WTC11 (cell line): ENCODE results near the gene RIPOR3. TPM values are rescaled to one million over a fixed set of nuclear protein-coding genes. Genes with fewer than 3 reads are reported as not detected.

Experiments used
- ATAC-seq: fragments of 200-7000 bp; cut with Tn5 transposase; 2 replicates; pipeline ENCODE4 v1.10.0; 2021; ENCODE audit warnings: mild to moderate bottlenecking, moderate library complexity
- CTCF ChIA-PET: fragments of 300-600 bp; sonication (Branson Sonifier 250); formaldehyde crosslinking; loops from one replicate; lab custom pipeline; 2021; ENCODE audit warnings: antibody characterized with exemption; lab: Charles Lee
- POLR2A ChIA-PET: fragments of 350-600 bp; sonication (Branson Sonifier 250); formaldehyde crosslinking; loops from one replicate; lab custom pipeline; 2021; ENCODE audit warnings: antibody characterized with exemption; lab: Charles Lee
- DNase-seq: peaks from one replicate; pipeline ENCODE4 v3.0.0; 2021; ENCODE audit warnings: low spot score
- H3K27ac Mint-ChIP-seq: 2 replicates; pipeline ENCODE4 v1.8.0; 2021; ENCODE audit warnings: mixed read lengths
- H3K27me3 Mint-ChIP-seq: 2 replicates; pipeline ENCODE4 v1.8.0; 2021; ENCODE audit warnings: low read depth, mild to moderate bottlenecking, moderate library complexity, mixed read lengths
- H3K36me3 Mint-ChIP-seq: 2 replicates; pipeline ENCODE4 v1.8.0; 2021; ENCODE audit warnings: mixed read lengths
- H3K4me1 Mint-ChIP-seq: 2 replicates; pipeline ENCODE4 v1.8.0; 2022; ENCODE audit warnings: mixed read lengths
- H3K4me3 Mint-ChIP-seq: 2 replicates; pipeline ENCODE4 v1.8.0; 2021; ENCODE audit warnings: mild to moderate bottlenecking, moderate library complexity, mixed read lengths
- H3K9me3 Mint-ChIP-seq: 2 replicates; pipeline ENCODE4 v1.8.0; 2021; ENCODE audit warnings: mixed read lengths
- CBFB ChIP-seq: sonication (generic); formaldehyde crosslinking; IDR thresholded peaks from 2 replicates; pipeline ENCODE4 v1.8.1; 2022; ENCODE audit warnings: mild to moderate bottlenecking, low read depth, missing genetic modification reagents
- CDX4 ChIP-seq: fragments of 250-450 bp; sonication (Bioruptor Pico); IDR thresholded peaks from 2 replicates; pipeline ENCODE4 v1.9.0; 2021; ENCODE audit warnings: moderate library complexity, mild to moderate bottlenecking, inconsistent platforms, borderline replicate concordance
- ESRRA ChIP-seq: sonication (generic); formaldehyde crosslinking; IDR thresholded peaks from 2 replicates; pipeline ENCODE4 v1.8.1; 2022; ENCODE audit warnings: mild to moderate bottlenecking, missing genetic modification reagents, borderline replicate concordance
- FOXJ3 ChIP-seq: sonication (generic); formaldehyde crosslinking; IDR thresholded peaks from 2 replicates; pipeline ENCODE4 v1.9.0; 2021; ENCODE audit warnings: missing genetic modification reagents, mild to moderate bottlenecking, borderline replicate concordance
- FOXP1 ChIP-seq: sonication (generic); formaldehyde crosslinking; IDR thresholded peaks from 2 replicates; pipeline ENCODE4 v1.8.0; 2022; ENCODE audit warnings: missing genetic modification reagents, mild to moderate bottlenecking, moderate library complexity, borderline replicate concordance
- FOXP4 ChIP-seq: sonication (generic); formaldehyde crosslinking; IDR thresholded peaks from 2 replicates; pipeline ENCODE4 v1.8.0; 2022; ENCODE audit warnings: mild to moderate bottlenecking, missing genetic modification reagents
- IRF1 ChIP-seq: sonication (generic); formaldehyde crosslinking; IDR thresholded peaks from 2 replicates; pipeline ENCODE4 v1.8.0; 2023; ENCODE audit warnings: missing genetic modification reagents
- JUN ChIP-seq: sonication (generic); formaldehyde crosslinking; IDR thresholded peaks from 2 replicates; pipeline ENCODE4 v1.8.0; 2023; ENCODE audit warnings: mild to moderate bottlenecking, missing genetic modification reagents
- NR3C1 ChIP-seq: sonication (generic); formaldehyde crosslinking; conservative IDR thresholded peaks from 2 replicates; pipeline ENCODE4 v1.8.1; 2023; ENCODE audit warnings: low read depth, mild to moderate bottlenecking, missing genetic modification reagents
- USF2 ChIP-seq: sonication (generic); formaldehyde crosslinking; IDR thresholded peaks from 2 replicates; pipeline ENCODE4 v1.8.1; 2023; ENCODE audit warnings: mild to moderate bottlenecking, missing genetic modification reagents, moderate library complexity
- ZBTB21 ChIP-seq: sonication (generic); formaldehyde crosslinking; IDR thresholded peaks from 2 replicates; pipeline ENCODE4 v1.8.1; 2023; ENCODE audit warnings: mild to moderate bottlenecking, missing genetic modification reagents, borderline replicate concordance
- ZNF416 ChIP-seq: fragments of 250-450 bp; sonication (Bioruptor Pico); IDR thresholded peaks from 2 replicates; pipeline ENCODE4 v1.9.0; 2021; ENCODE audit warnings: mild to moderate bottlenecking, inconsistent platforms
- ZNF423 ChIP-seq: fragments of 250-450 bp; sonication (Bioruptor Pico); IDR thresholded peaks from 2 replicates; pipeline ENCODE4 v2.1.2; 2022; ENCODE audit warnings: mild to moderate bottlenecking, moderate library complexity
- ZNF512 ChIP-seq: sonication (generic); formaldehyde crosslinking; IDR thresholded peaks from 2 replicates; pipeline ENCODE4 v1.8.1; 2022; ENCODE audit warnings: missing genetic modification reagents, borderline replicate concordance
- ZNF532 ChIP-seq: fragments of 250-450 bp; sonication (Bioruptor Pico); IDR thresholded peaks from 2 replicates; pipeline ENCODE4 v1.9.0; 2021; ENCODE audit warnings: mild to moderate bottlenecking, borderline replicate concordance
- total RNA-seq: library from RNA; stranded (reverse); gene quantifications from 3 replicates; pipeline ENCODE4 v1.2.3, GENCODE V29; 2021

The RIPOR3 gene
- total RNA-seq, 1 experiment from 2014 or later = 6.5 TPM

GRCh38 chr20:50611128-50611810, 80.1 kb downstream of the RIPOR3 start:
- DNase-seq (no peak), ATAC-seq (peak; percentile 64)
- H3K4me1 Mint-ChIP-seq = peaks cover 7% of the 10 kb centered on the region
- no peak overlapping the region for H3K4me3 Mint-ChIP-seq
- CTCF ChIA-PET = interaction anchor here (0.7 to 2.2 kb wide), 6 partner anchors 8 to 102 kb away, joined by 3 to 13 read pairs (median 5); no protein-coding TSS in a partner anchor
- POLR2A ChIA-PET = interaction anchor here (0.8 kb wide), 1 partner anchor 468 kb away, joined by 5 read pairs; no protein-coding TSS in a partner anchor
- TF ChIP-seq USF2 (no peak), ZNF416 (CRISPR knock-in tag) (no peak), FOXP4 (CRISPR knock-in tag) (no peak), ESRRA (CRISPR knock-in tag) (no peak), ZBTB21 (CRISPR knock-in tag) (no peak), ZNF512 (CRISPR knock-in tag) (no peak), ZNF532 (CRISPR knock-in tag) (no peak), JUN (CRISPR knock-in tag) (no peak), FOXJ3 (CRISPR knock-in tag) (no peak), CBFB (CRISPR knock-in tag) (no peak), CDX4 (no peak), NR3C1 (CRISPR knock-in tag) (no peak), IRF1 (CRISPR knock-in tag) (no peak), ZNF423 (no peak), FOXP1 (no peak)
- no peaks in the 10 kb centered on the region for H3K36me3 Mint-ChIP-seq
- H3K27me3 Mint-ChIP-seq = no peaks in the 10 kb centered on the region
- no peak overlapping the region for H3K27ac Mint-ChIP-seq
- no peaks in the 10 kb centered on the region for H3K9me3 Mint-ChIP-seq
